A172 (cell line): ENCODE measurements around the gene AVEN. TPM values are rescaled to one million over a fixed set of nuclear protein-coding genes. Genes with fewer than 3 reads are reported as not detected.

Experiments used
- DNase-seq: peaks from one replicate; pipeline ENCODE4 v3.0.0-alpha.2; 2015; ENCODE audit warnings: low spot score
- total RNA-seq: library from RNA; depleted of rRNA; stranded (reverse); fragments of >200 nt; shearing (Covaris generic); gene quantifications from 2 replicates; pipeline ENCODE4 v1.2.3, GENCODE V29; 2014

Gene AVEN
- total RNA-seq, 1 experiment from 2014 or later = 39.6 TPM

- peak; percentile 39 for DNase-seq
Measured at GRCh38 chr15:33915571-33916407, 123.2 kb downstream of the AVEN start.

GRCh38 chr15:33913459-33913858 lies 125.5 kb downstream of the AVEN start:
- no peak for DNase-seq

GRCh38 chr15:33912326-33912725 lies 126.7 kb downstream of the AVEN start:
- no peak for DNase-seq

DNA sequence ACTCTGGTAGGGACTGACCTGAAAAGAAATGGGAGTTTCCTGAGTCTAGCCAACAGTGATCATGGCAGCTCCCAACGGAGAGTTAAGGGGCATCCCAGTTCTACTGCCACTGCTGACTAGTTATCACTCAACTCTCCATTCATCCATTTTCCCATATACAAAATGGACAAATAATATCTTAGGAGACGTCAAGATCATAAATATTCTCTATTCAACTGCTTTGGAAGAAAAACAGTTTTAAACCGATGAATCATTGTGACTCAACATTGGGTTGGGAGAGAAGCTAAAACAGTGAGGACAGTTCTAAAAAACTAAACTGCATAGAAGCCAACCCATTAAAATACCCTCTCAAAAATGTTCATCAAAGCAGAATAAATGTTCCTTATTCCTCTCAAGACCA lies 128.3 kb downstream of the AVEN start:
- peak; percentile 42 for DNase-seq

DNA sequence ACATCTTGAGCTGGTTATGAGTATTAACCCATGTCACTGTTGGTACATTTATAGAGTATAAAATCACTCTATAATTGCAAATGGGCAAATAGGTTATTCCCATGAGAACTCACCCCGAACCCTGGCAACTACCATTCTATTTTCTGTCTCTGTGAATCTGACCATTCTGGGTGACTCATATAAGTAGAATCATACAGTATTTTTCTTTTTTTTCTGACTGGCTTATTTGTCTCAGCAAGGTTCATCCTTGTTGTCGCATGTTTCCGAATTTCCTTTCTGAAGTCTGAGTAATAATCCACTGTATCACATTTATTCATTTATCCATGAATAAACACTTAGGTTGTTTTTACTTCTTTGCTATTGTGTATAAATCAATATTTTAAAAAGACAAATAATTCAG lies 130.6 kb downstream of the AVEN start:
- DNase-seq = peak; percentile 1

DNA sequence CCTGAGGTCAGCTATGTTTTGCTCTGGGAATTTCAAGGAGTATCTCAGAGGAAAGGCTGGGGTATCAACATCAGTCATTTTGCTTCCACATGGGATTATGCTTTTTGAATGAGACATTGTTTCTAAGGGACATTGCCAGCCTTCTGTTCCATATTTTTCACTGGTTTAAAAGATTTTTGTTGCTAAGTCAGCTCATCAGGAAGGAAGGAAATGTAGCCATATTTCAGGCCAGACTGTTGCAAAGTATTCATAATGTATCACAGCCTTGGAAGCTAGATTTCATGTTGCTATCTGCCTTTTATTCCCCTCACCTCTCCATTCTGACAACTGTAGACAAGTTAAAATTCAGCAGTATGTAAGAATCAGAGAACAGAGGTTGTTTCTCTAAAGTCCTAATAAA lies 131.7 kb downstream of the AVEN start:
- no peak for DNase-seq

GRCh38 chr15:33903661-33904060 lies 135.3 kb downstream of the AVEN start:
- DNase-seq = no peak

DNA sequence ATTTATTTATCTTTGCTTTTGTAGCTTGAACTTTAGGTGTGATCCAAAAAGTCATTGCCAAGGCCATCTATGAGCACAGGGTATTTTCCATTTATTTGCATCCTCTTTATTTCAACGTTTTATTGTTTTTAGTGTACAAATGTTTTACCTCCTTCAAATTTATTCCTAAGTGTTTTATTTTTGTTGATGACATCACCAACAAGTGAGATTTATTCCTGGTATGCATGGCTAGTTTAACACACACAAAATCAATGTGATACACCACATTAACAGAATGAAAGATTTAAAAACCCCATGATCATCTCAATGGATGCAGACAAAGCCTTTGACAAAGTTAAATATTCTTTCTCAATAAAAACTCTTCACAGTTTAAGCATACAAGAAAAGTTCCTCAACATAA lies 137.0 kb downstream of the AVEN start:
- DNase-seq = no peak

DNA sequence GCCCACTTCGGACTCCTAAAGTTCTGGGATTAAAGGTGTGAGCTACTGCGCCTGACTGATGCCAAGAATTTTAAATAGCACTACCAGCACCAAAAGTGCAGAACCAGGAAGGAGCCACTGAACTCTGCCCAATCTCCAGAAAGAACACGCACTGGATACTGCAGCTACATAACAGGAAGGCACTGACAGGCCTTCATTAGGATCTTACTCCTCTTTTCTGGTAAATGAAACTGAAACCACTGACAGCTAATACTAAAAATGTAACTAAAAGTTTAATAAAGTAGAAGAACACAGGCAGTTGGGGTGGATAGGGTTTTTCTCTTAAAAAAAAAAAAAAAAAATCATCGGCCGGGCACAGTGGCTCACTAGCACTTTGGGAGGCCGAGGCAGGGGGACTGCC lies 144.8 kb downstream of the AVEN start:
- no peak for DNase-seq

DNA sequence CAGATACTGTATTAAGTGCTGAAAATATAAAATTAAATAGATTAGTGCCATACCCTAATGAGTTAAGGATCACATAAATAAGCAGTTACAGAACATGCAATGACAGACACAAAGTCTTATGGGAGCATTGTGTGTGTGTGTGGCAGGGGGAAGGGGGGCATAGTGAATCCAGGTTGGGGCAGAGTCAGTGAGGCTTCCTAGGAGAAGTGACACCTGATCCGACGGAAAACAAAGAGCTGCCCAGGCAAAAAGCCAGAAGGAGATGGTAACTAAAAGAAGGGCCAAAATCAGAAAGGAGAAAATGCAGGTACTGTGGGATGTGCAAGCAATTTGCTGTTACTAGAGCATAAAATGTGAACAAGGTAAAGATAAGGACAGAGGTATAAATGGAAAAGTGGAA lies 150.8 kb downstream of the AVEN start:
- no peak for DNase-seq

GRCh38 chr15:33882921-33883320 lies 156.1 kb downstream of the AVEN start:
- DNase-seq = no peak

DNA sequence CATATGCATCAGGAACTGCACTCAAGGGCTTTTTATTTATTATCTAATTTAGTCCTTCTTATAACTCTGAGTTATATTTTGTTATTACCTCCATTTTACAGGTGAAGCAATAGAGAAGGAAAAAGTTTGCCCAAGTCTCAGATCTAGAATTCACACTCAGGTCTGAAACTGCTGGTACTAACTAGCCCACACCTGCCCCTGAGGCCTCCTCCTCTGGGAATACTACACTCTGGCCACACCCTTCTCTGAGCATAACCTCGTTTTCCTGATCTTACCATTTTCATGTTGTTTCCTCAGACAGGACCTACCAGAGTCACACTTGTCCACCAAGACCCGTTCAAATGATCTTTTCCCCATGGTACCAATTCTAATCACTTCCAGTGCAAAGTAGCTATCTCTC lies 164.8 kb downstream of the AVEN start:
- DNase-seq = no peak

GRCh38 chr15:33872416-33873106 lies 166.4 kb downstream of the AVEN start:
- no peak for DNase-seq

DNA sequence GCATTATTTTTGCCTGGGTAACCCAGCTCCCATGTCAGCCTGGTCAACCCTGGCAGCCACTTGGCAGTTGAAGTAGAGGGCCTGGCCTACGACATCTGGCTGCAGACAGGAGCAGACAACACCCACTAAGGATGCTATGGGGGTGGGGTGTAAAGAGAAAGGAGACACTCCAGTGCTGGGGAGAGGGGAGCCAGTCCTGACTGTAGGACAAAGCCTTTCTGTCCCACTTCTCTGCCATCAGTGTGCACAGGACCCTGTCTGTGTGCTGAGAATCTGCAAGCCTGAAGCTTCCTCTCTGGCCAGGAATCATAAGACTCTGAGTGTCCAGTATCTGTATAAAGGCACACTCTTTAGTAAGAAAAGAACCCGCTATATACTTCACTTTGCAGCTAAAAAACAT lies 167.0 kb downstream of the AVEN start:
- no peak for DNase-seq

DNA sequence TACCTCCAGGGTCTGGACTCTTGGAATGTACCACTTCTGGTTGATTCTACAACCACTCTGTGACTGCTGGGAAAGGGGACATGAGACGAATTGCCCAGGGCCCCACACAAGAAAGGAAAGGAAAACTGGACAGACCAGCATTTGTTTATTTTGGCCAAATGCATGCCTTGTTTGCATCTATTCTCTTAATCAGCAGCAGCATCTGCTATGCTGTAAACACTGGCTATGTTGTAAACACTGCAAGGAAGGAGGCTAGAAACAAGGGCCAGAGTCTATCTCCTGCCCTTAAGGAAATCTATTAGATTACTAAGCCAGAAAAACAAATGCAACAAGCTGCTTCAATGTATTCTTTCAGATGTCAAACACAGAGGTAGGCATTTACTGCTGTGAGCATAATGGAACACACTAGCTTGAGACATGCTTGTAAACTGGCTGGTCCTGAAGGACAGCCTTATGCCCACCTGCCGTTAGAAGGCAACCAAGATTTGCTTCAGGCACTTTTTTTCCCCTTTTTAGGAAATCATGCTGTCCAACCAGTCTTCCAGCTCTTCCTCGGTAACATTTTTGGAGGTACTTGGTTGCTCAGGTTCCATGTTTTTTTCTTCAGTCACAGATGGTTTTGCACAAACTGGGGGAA lies 172.8 kb downstream of the AVEN start:
- no peak for DNase-seq

DNA sequence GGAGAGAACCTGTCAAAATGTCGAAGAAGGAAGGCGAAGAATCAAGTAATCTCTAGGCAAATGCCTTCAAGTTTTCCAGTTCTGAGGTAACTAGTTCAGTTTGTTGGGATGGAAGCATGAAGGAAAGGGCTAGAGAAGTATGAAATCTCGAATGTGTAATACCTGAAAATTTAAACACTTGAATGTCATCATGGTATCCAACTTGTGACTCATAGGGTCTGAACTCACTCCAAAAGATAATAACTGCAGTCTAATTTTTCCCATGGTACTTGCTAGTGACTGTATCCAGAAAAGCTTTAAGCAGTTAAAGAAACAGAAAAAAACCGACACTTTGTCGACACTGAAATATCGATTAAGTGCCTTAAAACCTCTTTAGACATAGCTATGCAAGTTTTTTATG lies 173.6 kb downstream of the AVEN start:
- DNase-seq = peak; percentile 50

DNA sequence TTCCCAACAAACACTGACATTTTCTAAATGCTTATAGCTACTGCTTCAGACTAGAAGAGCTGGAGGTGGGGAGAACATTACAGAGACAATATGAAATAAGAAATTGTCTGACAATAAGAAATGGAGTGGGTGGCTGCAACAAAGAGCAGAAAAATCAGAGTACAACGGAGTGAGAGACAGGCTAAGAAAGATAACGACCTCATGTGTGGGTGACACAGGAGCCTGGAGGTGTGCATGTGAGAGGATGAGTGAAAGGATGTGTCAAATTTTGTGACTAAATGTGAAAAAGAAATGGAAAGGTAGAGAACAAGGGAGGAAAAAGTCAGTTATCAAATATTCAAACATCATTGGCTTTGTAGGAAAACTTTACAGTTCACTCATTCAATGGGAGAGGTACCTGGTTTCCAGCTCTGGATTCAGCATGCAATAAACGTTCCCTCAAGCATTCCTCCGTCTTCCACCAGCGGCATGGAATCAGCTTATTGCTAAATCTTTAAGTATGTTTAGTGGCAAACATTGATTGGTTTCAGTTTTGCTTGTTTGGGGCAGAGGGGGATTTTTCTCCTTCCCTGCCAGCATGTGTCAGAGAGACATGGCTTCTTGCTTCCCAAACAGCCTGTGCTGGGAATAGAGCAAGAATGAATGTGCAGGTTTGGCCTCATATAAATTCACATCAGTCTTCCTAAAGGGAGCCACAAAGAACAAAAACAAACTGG lies 174.5 kb downstream of the AVEN start:
- no peak for DNase-seq

DNA sequence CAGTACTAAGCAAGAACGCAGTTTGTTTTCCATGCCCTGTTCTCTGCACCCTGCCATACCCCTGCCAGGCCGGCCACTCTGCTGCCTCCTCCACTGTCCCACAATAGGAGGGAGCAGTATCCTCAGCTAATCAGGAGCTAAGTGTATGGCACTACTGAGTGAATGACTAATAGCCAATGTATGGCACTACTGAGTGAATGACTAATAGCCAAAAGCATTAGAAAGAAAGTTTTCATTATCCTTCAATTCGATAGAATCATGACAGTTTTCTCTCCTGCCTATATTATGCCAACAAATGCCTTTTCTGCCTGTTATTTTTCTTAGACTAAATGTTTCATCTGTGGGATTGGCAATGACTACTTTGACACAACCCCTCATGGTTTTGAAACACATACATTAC lies 178.2 kb downstream of the AVEN start:
- DNase-seq = peak; percentile 66

DNA sequence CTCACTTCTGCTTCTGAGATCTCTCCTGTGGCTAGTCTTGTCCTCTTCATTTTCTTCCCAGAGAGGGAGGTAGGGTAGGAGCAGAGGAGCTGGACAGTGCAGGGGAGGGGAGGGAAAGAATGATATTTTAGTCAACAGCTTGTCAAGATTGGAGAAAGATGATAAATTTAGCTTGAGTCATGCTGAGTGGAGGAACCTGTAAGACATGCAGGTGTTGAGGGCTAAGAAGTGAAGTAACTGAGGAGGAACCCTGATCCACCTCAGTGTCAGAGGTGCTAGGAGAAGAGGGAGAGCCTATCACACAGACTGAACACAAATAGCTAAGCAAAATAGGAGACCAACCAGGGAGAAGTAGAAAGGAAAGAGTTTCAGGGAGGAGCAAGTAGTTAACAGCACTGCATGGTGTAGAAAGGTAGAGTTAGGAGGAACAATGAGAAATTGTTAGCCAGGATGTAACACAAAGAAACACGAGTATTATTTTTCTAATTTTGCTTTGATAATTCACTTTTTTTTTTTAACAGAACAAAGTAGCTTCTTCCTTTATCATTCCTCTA lies 178.9 kb downstream of the AVEN start:
- no peak for DNase-seq

GRCh38 chr15:33858836-33859235 lies 180.2 kb downstream of the AVEN start:
- no peak for DNase-seq

- DNase-seq = no peak
Measured at GRCh38 chr15:33857726-33858125, 181.3 kb downstream of the AVEN start.

DNA sequence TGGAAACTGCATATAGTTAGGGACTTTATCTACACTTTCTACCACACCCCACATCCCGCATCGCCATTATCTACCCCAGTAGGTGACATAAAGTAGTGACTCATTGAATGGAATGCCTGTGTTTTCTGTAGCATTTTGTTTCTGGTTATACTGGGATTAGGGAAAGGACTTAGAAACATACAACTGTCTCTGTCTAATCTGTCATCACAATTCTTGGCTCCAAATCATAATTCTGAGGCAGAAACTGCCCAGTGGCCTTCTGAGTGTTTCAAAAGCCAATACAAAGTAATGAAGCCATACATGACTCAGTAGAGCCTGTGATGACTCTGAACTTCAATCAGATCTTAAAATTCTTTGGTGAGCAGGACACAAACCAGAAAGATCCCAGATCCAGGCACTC lies 186.4 kb downstream of the AVEN start:
- peak; percentile 84 for DNase-seq
